Loucy (cell line): ENCODE measurements around the gene DDN.

Source experiments
- EZH2phosphoT487 ChIP-seq: fragments of 200-600 bp; IDR thresholded peaks from 2 replicates; pipeline ENCODE4 v1.6.1; 2018; ENCODE audit warnings: antibody characterized with exemption, mild to moderate bottlenecking, moderate library complexity, borderline replicate concordance
- TF ChIP-seq, protein P1 (sequence below): fragments of 200-600 bp; sonication (generic); conservative IDR thresholded peaks from 2 replicates; pipeline ENCODE4 v1.5.1; 2014; ENCODE audit warnings: mild to moderate bottlenecking, antibody characterized with exemption, low read length

DNA sequence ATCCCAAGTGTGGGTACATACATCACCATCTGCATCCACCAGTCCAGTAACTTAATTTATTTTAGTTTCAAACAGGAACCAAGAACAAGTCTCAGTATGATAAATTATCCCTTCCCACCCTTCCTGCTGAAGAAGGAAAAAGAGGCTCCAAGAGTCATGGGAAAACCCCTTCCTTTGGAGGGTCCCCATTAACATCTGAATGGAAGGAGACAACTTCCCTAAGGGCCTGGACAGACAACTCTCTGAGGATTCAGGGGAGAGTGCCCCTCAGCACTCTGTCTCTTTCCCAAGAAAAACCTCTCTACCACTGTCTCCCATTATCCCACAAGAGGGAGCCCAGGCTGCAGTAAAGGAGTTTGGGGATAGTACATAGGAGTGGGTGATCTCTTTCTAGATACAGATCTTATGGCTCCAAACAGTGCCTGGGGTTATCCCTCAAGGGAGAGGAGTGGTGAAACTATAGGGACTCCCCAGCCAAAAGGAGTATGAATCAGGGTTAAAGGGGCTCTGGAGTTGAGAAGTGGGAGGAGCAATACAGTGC lies 33.8 kb downstream of the DDN start:
- TF ChIP-seq, protein P1, sequence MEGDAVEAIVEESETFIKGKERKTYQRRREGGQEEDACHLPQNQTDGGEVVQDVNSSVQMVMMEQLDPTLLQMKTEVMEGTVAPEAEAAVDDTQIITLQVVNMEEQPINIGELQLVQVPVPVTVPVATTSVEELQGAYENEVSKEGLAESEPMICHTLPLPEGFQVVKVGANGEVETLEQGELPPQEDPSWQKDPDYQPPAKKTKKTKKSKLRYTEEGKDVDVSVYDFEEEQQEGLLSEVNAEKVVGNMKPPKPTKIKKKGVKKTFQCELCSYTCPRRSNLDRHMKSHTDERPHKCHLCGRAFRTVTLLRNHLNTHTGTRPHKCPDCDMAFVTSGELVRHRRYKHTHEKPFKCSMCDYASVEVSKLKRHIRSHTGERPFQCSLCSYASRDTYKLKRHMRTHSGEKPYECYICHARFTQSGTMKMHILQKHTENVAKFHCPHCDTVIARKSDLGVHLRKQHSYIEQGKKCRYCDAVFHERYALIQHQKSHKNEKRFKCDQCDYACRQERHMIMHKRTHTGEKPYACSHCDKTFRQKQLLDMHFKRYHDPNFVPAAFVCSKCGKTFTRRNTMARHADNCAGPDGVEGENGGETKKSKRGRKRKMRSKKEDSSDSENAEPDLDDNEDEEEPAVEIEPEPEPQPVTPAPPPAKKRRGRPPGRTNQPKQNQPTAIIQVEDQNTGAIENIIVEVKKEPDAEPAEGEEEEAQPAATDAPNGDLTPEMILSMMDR = no peak
- TF ChIP-seq EZH2phosphoT487 = no peak
